Measurements from ENCODE around the gene CHRDL2.

DNA sequence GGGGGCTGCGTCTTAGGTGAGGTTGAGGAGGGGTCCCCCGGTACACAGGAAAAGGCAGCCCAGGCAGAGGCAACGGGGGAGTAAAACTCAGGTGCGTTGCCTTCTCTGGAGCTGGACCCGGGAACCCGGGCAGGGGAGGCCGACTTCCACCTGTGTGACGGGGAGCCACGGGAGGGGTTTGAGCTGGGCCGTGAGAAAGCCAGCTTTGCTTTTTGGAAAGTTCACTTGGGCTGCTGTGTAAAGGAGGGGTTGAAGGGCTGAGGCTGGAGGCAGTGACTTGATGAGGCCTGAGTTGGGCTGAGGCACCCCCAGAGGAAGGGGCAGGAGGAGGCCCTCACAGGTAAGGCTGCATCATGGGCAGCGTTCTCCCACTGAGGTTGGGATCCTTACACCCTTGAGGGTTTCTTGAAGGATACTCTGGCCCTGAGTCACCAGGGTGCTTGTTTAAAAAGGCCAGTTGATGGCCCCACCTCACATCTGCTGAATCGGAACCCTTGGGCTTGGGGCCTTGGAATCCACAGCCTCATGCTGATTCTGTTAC is 47.2 kb downstream of the CHRDL2 start:
- TF ChIP-seq, protein P1, sequence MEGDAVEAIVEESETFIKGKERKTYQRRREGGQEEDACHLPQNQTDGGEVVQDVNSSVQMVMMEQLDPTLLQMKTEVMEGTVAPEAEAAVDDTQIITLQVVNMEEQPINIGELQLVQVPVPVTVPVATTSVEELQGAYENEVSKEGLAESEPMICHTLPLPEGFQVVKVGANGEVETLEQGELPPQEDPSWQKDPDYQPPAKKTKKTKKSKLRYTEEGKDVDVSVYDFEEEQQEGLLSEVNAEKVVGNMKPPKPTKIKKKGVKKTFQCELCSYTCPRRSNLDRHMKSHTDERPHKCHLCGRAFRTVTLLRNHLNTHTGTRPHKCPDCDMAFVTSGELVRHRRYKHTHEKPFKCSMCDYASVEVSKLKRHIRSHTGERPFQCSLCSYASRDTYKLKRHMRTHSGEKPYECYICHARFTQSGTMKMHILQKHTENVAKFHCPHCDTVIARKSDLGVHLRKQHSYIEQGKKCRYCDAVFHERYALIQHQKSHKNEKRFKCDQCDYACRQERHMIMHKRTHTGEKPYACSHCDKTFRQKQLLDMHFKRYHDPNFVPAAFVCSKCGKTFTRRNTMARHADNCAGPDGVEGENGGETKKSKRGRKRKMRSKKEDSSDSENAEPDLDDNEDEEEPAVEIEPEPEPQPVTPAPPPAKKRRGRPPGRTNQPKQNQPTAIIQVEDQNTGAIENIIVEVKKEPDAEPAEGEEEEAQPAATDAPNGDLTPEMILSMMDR (conservative IDR thresholded peaks at IDR 0.05; ENCODE audit: low read depth, low read length) = no peak
- TF ChIP-seq EZH2 (IDR thresholded peaks at IDR 0.05; ENCODE audit: borderline replicate concordance, low read depth, low read length, poor library complexity, severe bottlenecking) = no peak

All from A673 (cell line).